MM.1S (cell line): Measurements from ENCODE around the gene SLC28A1.

ENCODE experiments used
- CTCF ChIP-seq: fragments of 300-600 bp; sonication (generic); IDR thresholded peaks from 2 replicates; pipeline ENCODE4 v1.5.1; 2016; ENCODE audit warnings: antibody characterized with exemption, low read length, mixed read lengths
- EZH2 ChIP-seq: fragments of 300-600 bp; sonication (generic); optimal IDR thresholded peaks from 2 replicates; pipeline ENCODE3; 2017; ENCODE audit warnings: low read depth, mild to moderate bottlenecking, antibody characterized with exemption, low read length, mixed read lengths

- no peak for TF ChIP-seq CTCF
- no peak for TF ChIP-seq EZH2
These were observed 34.7 kb downstream of the SLC28A1 start for GRCh38 chr15:84919106-84919667.
